H1 (cell line): ENCODE results near the gene TMEM204. TPM values are rescaled to one million over a fixed set of nuclear protein-coding genes. Genes with fewer than 3 reads are reported as not detected.

ENCODE experiments used
- CTCF ChIA-PET: fragments of 300-600 bp; sonication (Branson Sonifier 250); formaldehyde crosslinking; loops from one replicate; lab custom pipeline; 2021; ENCODE audit not compliant: partially characterized antibody; lab: Charles Lee
- POLR2A ChIA-PET: fragments of 300-600 bp; sonication (Branson Sonifier 250); formaldehyde crosslinking; loops from one replicate; lab custom pipeline; 2021; ENCODE audit warnings: inconsistent platforms; ENCODE audit not compliant: partially characterized antibody; lab: Charles Lee
- DNase-seq, 2 experiments: peaks; one replicate each; pipeline versions ENCODE4 v3.0.0 to v3.0.0-alpha.2; 2010 to 2022; ENCODE audit warnings: low spot score in 2 of 2, low read depth in 1 of 2, mixed read lengths in 1 of 2
- FAIRE-seq: peaks from 2 replicates; lab custom pipeline; 2011; peaks lifted over from hg19 to GRCh38; lab: Jason Lieb, UNC
- H2AFZ ChIP-seq: 2 replicates; pipeline ENCODE4 v1.8.1; 2012; ENCODE audit warnings: low read length, inconsistent platforms
- H2AK5ac ChIP-seq: 2 replicates; pipeline ENCODE4 v1.6.1; 2013; ENCODE audit warnings: low read depth, low read length
- H2BK120ac ChIP-seq: replicated peaks from 2 replicates; pipeline ENCODE3; 2013; ENCODE audit warnings: low read depth, low read length, inconsistent platforms
- H2BK12ac ChIP-seq: 2 replicates; pipeline ENCODE4 v1.6.1; 2013; ENCODE audit warnings: low read depth, low read length
- H2BK15ac ChIP-seq: 2 replicates; pipeline ENCODE4 v1.6.1; 2013; ENCODE audit warnings: low read length
- H2BK20ac ChIP-seq: 2 replicates; pipeline ENCODE4 v1.6.1; 2013; ENCODE audit warnings: low read length
- H2BK5ac ChIP-seq: 2 replicates; pipeline ENCODE4 v1.6.1; 2013; ENCODE audit warnings: low read depth, low read length
- H3K14ac ChIP-seq: 2 replicates; pipeline ENCODE4 v1.6.1; 2013; ENCODE audit warnings: inconsistent platforms; ENCODE audit not compliant: insufficient read length
- H3K18ac ChIP-seq: 2 replicates; pipeline ENCODE4 v1.6.1; 2013; ENCODE audit warnings: low read length; ENCODE audit errors: extremely low read depth
- H3K23ac ChIP-seq: 2 replicates; pipeline ENCODE4 v1.6.1; 2013; ENCODE audit warnings: inconsistent platforms; ENCODE audit not compliant: insufficient read length
- H3K23me2 ChIP-seq: 2 replicates; pipeline ENCODE4 v1.6.1; 2013; ENCODE audit warnings: low read depth, low read length
- H3K27ac ChIP-seq: 2 replicates; pipeline ENCODE4 v1.6.1; 2011; ENCODE audit warnings: low read depth, low read length, inconsistent platforms
- H3K27me3 ChIP-seq, 4 experiments: replicated peaks in 1 of 4; 1 replicate in 1 of 4; 2 replicates in 3 of 4; pipeline versions ENCODE4 v1.6.1 to v1.8.1; 2011 to 2013; ENCODE audit warnings: low read length in 3 of 4, mild to moderate bottlenecking in 3 of 4, inconsistent platforms in 2 of 4, mixed read lengths in 2 of 4, moderate library complexity in 1 of 4; ENCODE audit not compliant: control insufficient read depth in 3 of 4, insufficient read depth in 3 of 4; ENCODE audit errors: extremely low read depth in 1 of 4
- H3K36me3 ChIP-seq, 4 experiments: 2 replicates each; pipeline versions ENCODE4 v1.6.1 to v1.8.1; 2011 to 2013; ENCODE audit warnings: mild to moderate bottlenecking in 4 of 4, low read length in 3 of 4, moderate library complexity in 2 of 4, control low read depth in 1 of 4, inconsistent platforms in 1 of 4; ENCODE audit not compliant: insufficient read depth in 4 of 4, control insufficient read depth in 2 of 4
- H3K4ac ChIP-seq: replicated peaks from 2 replicates; pipeline ENCODE3; 2013; ENCODE audit warnings: low read length, low read depth, mixed read lengths, inconsistent platforms; ENCODE audit not compliant: insufficient read length
- H3K4me1 ChIP-seq, 4 experiments: replicated peaks in 1 of 4; 1 replicate in 1 of 4; 2 replicates in 3 of 4; pipeline versions ENCODE4 v1.6.1 to v1.8.1; 2011 to 2013; ENCODE audit warnings: low read length in 3 of 4, inconsistent platforms in 2 of 4, mixed read lengths in 1 of 4; ENCODE audit not compliant: insufficient read depth in 4 of 4, control insufficient read depth in 3 of 4
- H3K4me2 ChIP-seq, 2 experiments: 2 replicates each; pipeline versions ENCODE4 v1.6.1 to v1.8.1; 2011 to 2013; ENCODE audit warnings: low read depth in 2 of 2, low read length in 2 of 2, control low read depth in 1 of 2, inconsistent platforms in 1 of 2, mild to moderate bottlenecking in 1 of 2; ENCODE audit not compliant: insufficient read depth in 1 of 2
- H3K4me3 ChIP-seq, 4 experiments: fragments of 200-600, 300-600 bp in 1 of 4; sonication (generic), shearing (Covaris generic), sonication (Bioruptor Twin) in 1 of 4; 2 replicates each; pipeline versions ENCODE4 v1.5.1 to v1.8.1; 2011 to 2016; ENCODE audit warnings: low read length in 4 of 4, low read depth in 3 of 4, control low read depth in 2 of 4, inconsistent platforms in 2 of 4, mild to moderate bottlenecking in 2 of 4, mixed read lengths in 1 of 4, moderate library complexity in 1 of 4; ENCODE audit not compliant: insufficient read depth in 2 of 4; ENCODE audit errors: extremely low read depth in 1 of 4
- H3K56ac ChIP-seq: replicated peaks from 2 replicates; pipeline ENCODE3; 2013; ENCODE audit warnings: low read depth, mild to moderate bottlenecking, mixed read lengths, low read length, inconsistent platforms; ENCODE audit not compliant: insufficient read length
- H3K79me1 ChIP-seq: 2 replicates; pipeline ENCODE4 v1.6.1; 2013; ENCODE audit warnings: low read depth, low read length, control low read depth
- H3K79me2 ChIP-seq, 2 experiments: 2 replicates each; pipeline versions ENCODE4 v1.6.1 to v1.8.1; 2012 to 2013; ENCODE audit warnings: low read length in 2 of 2, mild to moderate bottlenecking in 2 of 2, inconsistent platforms in 1 of 2; ENCODE audit not compliant: insufficient read depth in 2 of 2, control insufficient read depth in 1 of 2
- H3K9ac ChIP-seq, 4 experiments: replicated peaks in 1 of 4; 1 replicate in 1 of 4; 2 replicates in 3 of 4; pipeline versions ENCODE4 v1.6.1 to v1.8.1; 2011 to 2013; ENCODE audit warnings: low read depth in 3 of 4, low read length in 3 of 4, control low read depth in 2 of 4, mild to moderate bottlenecking in 2 of 4, moderate library complexity in 2 of 4, inconsistent platforms in 1 of 4; ENCODE audit errors: extremely low read depth in 1 of 4
- H3K9me3 ChIP-seq, 2 experiments: 2 replicates each; pipeline versions ENCODE4 v1.6.1 to v1.8.1; 2012 to 2013; ENCODE audit warnings: mild to moderate bottlenecking in 2 of 2, moderate library complexity in 2 of 2, control low read depth in 1 of 2, inconsistent platforms in 1 of 2, low read depth in 1 of 2, low read length in 1 of 2, mixed read lengths in 1 of 2; ENCODE audit not compliant: insufficient read depth in 2 of 2
- H4K20me1 ChIP-seq, 2 experiments: replicated peaks in 1 of 2; 2 replicates each; pipeline versions ENCODE3 to v1.8.1; 2011 to 2013; ENCODE audit warnings: inconsistent platforms in 2 of 2, low read length in 2 of 2, mild to moderate bottlenecking in 1 of 2; ENCODE audit not compliant: insufficient read depth in 2 of 2, control insufficient read depth in 1 of 2
- H4K5ac ChIP-seq: 2 replicates; pipeline ENCODE4 v1.6.1; 2013; ENCODE audit warnings: low read length, low read depth, mixed read lengths, inconsistent platforms; ENCODE audit not compliant: insufficient read length
- H4K8ac ChIP-seq: 2 replicates; pipeline ENCODE4 v1.8.0; 2013; ENCODE audit warnings: mild to moderate bottlenecking, moderate library complexity, low read length, inconsistent platforms; ENCODE audit not compliant: insufficient read depth; ENCODE audit errors: extremely low read depth
- H4K91ac ChIP-seq: replicated peaks from 2 replicates; pipeline ENCODE3; 2013; ENCODE audit warnings: low read length, mixed read lengths, inconsistent platforms; ENCODE audit not compliant: insufficient read length
- CBX5 ChIP-seq: fragments of 300-800, 300-1000 bp; sonication (generic); IDR thresholded peaks from 2 replicates; pipeline ENCODE4 v1.7.1; 2016; ENCODE audit warnings: antibody characterized with exemption, low read length, low read depth
- CEBPB ChIP-seq: IDR thresholded peaks from 2 replicates; pipeline ENCODE4 v1.6.1; 2012; ENCODE audit warnings: low read depth, low read length
- CTBP2 ChIP-seq: IDR thresholded peaks from 2 replicates; pipeline ENCODE4 v1.7.0; 2011; ENCODE audit warnings: borderline replicate concordance, mild to moderate bottlenecking, moderate library complexity, mixed read lengths, low read length; ENCODE audit not compliant: insufficient read depth, insufficient read length
- EP300 ChIP-seq, 2 experiments: IDR thresholded peaks; 1 replicate in 1 of 2; 2 replicates in 1 of 2; pipeline ENCODE4 v1.6.1; 2011 to 2012; ENCODE audit warnings: low read depth in 2 of 2, low read length in 2 of 2, mild to moderate bottlenecking in 2 of 2, borderline replicate concordance in 1 of 2, inconsistent platforms in 1 of 2, moderate library complexity in 1 of 2
- EZH2 ChIP-seq: fragments of 200-600 bp; sonication (generic); IDR thresholded peaks from 2 replicates; pipeline ENCODE4 v1.7.1; 2012; ENCODE audit warnings: low read depth, mild to moderate bottlenecking, moderate library complexity, low read length, inconsistent platforms; ENCODE audit not compliant: severe bottlenecking
- FOSL1 ChIP-seq: IDR thresholded peaks from 2 replicates; pipeline ENCODE4 v1.6.1; 2011; ENCODE audit warnings: mild to moderate bottlenecking, low read depth, low read length, moderate library complexity; ENCODE audit not compliant: insufficient read depth
- JUND ChIP-seq: IDR thresholded peaks from 2 replicates; pipeline ENCODE4 v1.6.1; 2011; ENCODE audit warnings: mild to moderate bottlenecking, improper control_type of control experiment, low read length
- NANOG ChIP-seq: IDR thresholded peaks from 2 replicates; pipeline ENCODE4 v1.6.1; 2011; ENCODE audit warnings: low read length, low read depth, mild to moderate bottlenecking, inconsistent platforms; ENCODE audit not compliant: insufficient read depth, poor library complexity, severe bottlenecking
- POLR2AphosphoS5 ChIP-seq: IDR thresholded peaks from 2 replicates; pipeline ENCODE4 v1.6.1; 2011; ENCODE audit warnings: low read depth, low read length
- SIN3A ChIP-seq, 2 experiments: IDR thresholded peaks in 1 of 2; conservative IDR thresholded peaks in 1 of 2; 2 replicates each; pipeline ENCODE4 v1.6.1; 2011 to 2012; ENCODE audit warnings: low read length in 2 of 2, improper control_type of control experiment in 1 of 2, low read depth in 1 of 2, mild to moderate bottlenecking in 1 of 2
- SRF ChIP-seq: IDR thresholded peaks from 2 replicates; pipeline ENCODE4 v1.6.1; 2011; ENCODE audit warnings: mild to moderate bottlenecking, low read depth, low read length, moderate library complexity
- YY1 ChIP-seq: IDR thresholded peaks from 2 replicates; pipeline ENCODE4 v1.6.1; 2011; ENCODE audit warnings: low read depth, mild to moderate bottlenecking, low read length
- WGBS, 2 experiments: shearing (Covaris generic) in 1 of 2; methylation state at CpG; one replicate each; pipeline versions ENCODE4 v1.1.6 to v1.1.7; 2013 to 2015; ENCODE audit warnings: low lambda C conversion rate in 2 of 2, mixed read lengths in 2 of 2, inconsistent platforms in 1 of 2, low coverage in 1 of 2, missing lambda C conversion rate in 1 of 2; ENCODE audit not compliant: insufficient replicate concordance in 2 of 2, insufficient coverage in 1 of 2, insufficient read length in 1 of 2; ENCODE audit errors: extremely low coverage in 1 of 2, missing lambda C conversion rate in 1 of 2; 5-methylcytosine and 5-hydroxymethylcytosine counted together
- polyA plus RNA-seq, 7 experiments: library from polyadenylated mRNA; depleted of rRNA in 3 of 7; stranded (reverse) in 5 of 7; unstranded in 2 of 7; fragments of >200 nt in 5 of 7; fragments of 200-250 nt in 2 of 7; gene quantifications; 1 replicate in 5 of 7; 2 replicates in 1 of 7; 4 replicates in 1 of 7; pipeline versions ENCODE4 v1.2.1 to v1.2.3, GENCODE V29; 2011 to 2013; ENCODE audit warnings: missing spikeins in 2 of 7, mixed read lengths in 2 of 7
- total RNA-seq: library from RNA; stranded (reverse); fragmentation: NEBNext Ultra II Directional; extraction: Animal tissue kit (Norgen Biotek cat#: 25700); gene quantifications from 2 replicates; pipeline ENCODE4 v1.2.1, GENCODE V29; 2021

Gene TMEM204
- total and polyA plus RNA-seq, 2 of the 8 experiments (the other 6 are each of a cell fraction or from before 2014, with no cell fraction given) = not detected

GRCh38 chr16:1520461-1520860, 13.0 kb upstream of the TMEM204 start:
- ChIA-PET CTCF (interaction anchor here (0.5 kb wide), 1 partner anchor 190 kb away, joined by 6 read pairs; no protein-coding TSS in a partner anchor), POLR2A (interaction anchor here (0.6 to 2.2 kb wide), 4 partner anchors 9 to 219 kb away, joined by 3 to 7 read pairs (median 3); no protein-coding TSS in a partner anchor)
- TF ChIP-seq SRF (no peak), FOSL1 (no peak), CEBPB (no peak), POLR2AphosphoS5 (no peak), YY1 (no peak), EP300 (IDR thresholded peaks at IDR 0.05; ENCODE audit: borderline replicate concordance in 1 of 2, low read depth in 2 of 2, low read length in 2 of 2) (no peak), NANOG (no peak), JUND (no peak), CBX5 (no peak), EZH2 (no peak), SIN3A (conservative IDR thresholded peaks at IDR 0.05 in 1 of 2, IDR thresholded peaks at IDR 0.05 in 1 of 2; ENCODE audit: low read depth in 1 of 2, low read length in 2 of 2) (no peak), CTBP2 (no peak)
- H3K4me3 ChIP-seq = no peak overlapping the region
- no peak overlapping the region for H2BK20ac ChIP-seq
- no peak overlapping the region for H3K56ac ChIP-seq
- no peak overlapping the region for H3K18ac ChIP-seq
- no peak overlapping the region for H2AFZ ChIP-seq
- no peak overlapping the region for H3K27ac ChIP-seq
- no peaks in the 10 kb centered on the region for H3K27me3 ChIP-seq
- no peak overlapping the region for H3K9ac ChIP-seq
- H3K23me2 ChIP-seq = no peaks in the 10 kb centered on the region
- no peak overlapping the region for H4K5ac ChIP-seq
- H3K9me3 ChIP-seq = no peaks in the 10 kb centered on the region
- DNase-seq (no peak), FAIRE-seq (no peak)
- H3K23ac ChIP-seq = no peak overlapping the region
- WGBS, 2 experiments = 89% methylated on average over 15 of the region's 19 CpGs; no CpG with 5 or more reads in 1 of the 2 experiments
- H3K79me1 ChIP-seq = no peaks in the 10 kb centered on the region; the same call in 1 of the 2 replicates
- no peak overlapping the region for H3K4ac ChIP-seq
- no peaks in the 10 kb centered on the region for H4K20me1 ChIP-seq
- H4K8ac ChIP-seq = no peak overlapping the region
- H2AK5ac ChIP-seq = no peak overlapping the region
- no peak overlapping the region for H3K4me2 ChIP-seq
- no peak overlapping the region for H2BK120ac ChIP-seq
- no peak overlapping the region for H2BK12ac ChIP-seq
- no peaks in the 10 kb centered on the region for H3K4me1 ChIP-seq
- H2BK15ac ChIP-seq = no peak overlapping the region
- H4K91ac ChIP-seq = no peak overlapping the region
- peaks cover 0 to 3% (median 0%) of the 10 kb centered on the region in 4 experiments; a peak in 2 of 8 replicates for H3K36me3 ChIP-seq
- H3K14ac ChIP-seq = no peak overlapping the region
- no peaks in the 10 kb centered on the region for H3K79me2 ChIP-seq
- H2BK5ac ChIP-seq = no peak overlapping the region
